Stomach (tissue), 9 donors: ENCODE data around the gene TMPRSS3. TPM values are rescaled to one million over a fixed set of nuclear protein-coding genes. Genes with fewer than 3 reads are reported as not detected.

ENCODE experiments used
- DNase-seq, 2 donors: peaks; one replicate each; pipeline versions ENCODE4 v3.0.0 to v3.0.0-alpha.2; 2013 to 2019
- H3K27ac ChIP-seq, 5 donors: fragments of 200-600 bp in 4 of 5; sonication (generic) in 4 of 5; one replicate each; pipeline ENCODE4 v1.5.1; 2013 to 2019; ENCODE audit warnings: mild to moderate bottlenecking in 1 of 5, moderate library complexity in 1 of 5
- H3K27me3 ChIP-seq, 3 donors: fragments of 200-600 bp; sonication (generic); one replicate each; pipeline ENCODE4 v1.5.1; 2017 to 2019; ENCODE audit warnings: mixed run types in 1 of 3
- H3K36me3 ChIP-seq, 4 donors: fragments of 200-600 bp; sonication (generic); 1 replicate in 3 of 4; 2 replicates in 1 of 4; pipeline ENCODE4 v1.5.1; 2016 to 2019
- H3K4me1 ChIP-seq, 4 donors: fragments of 200-600 bp; sonication (generic); one replicate each; pipeline ENCODE4 v1.5.1; 2016 to 2019
- H3K4me3 ChIP-seq, 4 donors: fragments of 200-600 bp; sonication (generic) in 3 of 4; one replicate each; pipeline ENCODE4 v1.5.1; 2016 to 2019; ENCODE audit warnings: mild to moderate bottlenecking in 1 of 4
- H3K9me3 ChIP-seq, 4 donors: fragments of 200-600 bp; sonication (generic); one replicate each; pipeline ENCODE4 v1.5.1; 2016 to 2019
- EP300 ChIP-seq: sonication (generic); formaldehyde crosslinking; IDR thresholded peaks from one replicate; pipeline ENCODE4 v1.6.1; 2017; ENCODE audit warnings: antibody characterized with exemption
- POLR2A ChIP-seq, 4 donors: fragments of 450-650 bp; IDR thresholded peaks; one replicate each; pipeline ENCODE4 v1.6.1; 2016; ENCODE audit warnings: antibody characterized with exemption in 4 of 4, control low read depth in 2 of 4, mild to moderate bottlenecking in 1 of 4, moderate library complexity in 1 of 4
- POLR2AphosphoS5 ChIP-seq, 3 donors: sonication (generic); formaldehyde crosslinking; IDR thresholded peaks; one replicate each; pipeline ENCODE4 v1.6.1; 2016; ENCODE audit warnings: antibody characterized with exemption in 3 of 3
- WGBS, 5 donors: extraction: QIAGEN DNeasy Blood & Tissue Kit in 3 of 5; methylation state at CpG; one replicate each; pipeline versions ENCODE4 v1.1.5 to v1.1.7; 2013 to 2018; 5-methylcytosine and 5-hydroxymethylcytosine counted together
- intact Hi-C: fragments of 100-400 bp; cut with DNase I; formaldehyde crosslinking; loops from one replicate; pipeline ENCODE4 v1.15.1; 2023; ENCODE audit warnings: low total_unique reads
- polyA plus RNA-seq, 3 donors: library from polyadenylated mRNA; stranded (reverse); fragments of 200-250 nt; gene quantifications; one replicate each; pipeline ENCODE4 v1.2.3, GENCODE V29; 2013
- total RNA-seq, 5 donors: library from RNA; depleted of rRNA; stranded (reverse); fragments of >200 nt; gene quantifications; one replicate each; pipeline versions ENCODE4 v1.1.0 to v1.2.3, GENCODE V29; 2014 to 2016
- TF ChIP-seq, protein P1 (sequence below), 7 experiments: fragments of 450-650 bp in 4 of 7; fragments of 200-600 bp in 3 of 7; sonication (generic) in 3 of 7; IDR thresholded peaks; one replicate each; pipeline ENCODE4 v1.5.1; 2016 to 2019; ENCODE audit warnings: antibody characterized with exemption in 7 of 7, control low read depth in 2 of 7, mild to moderate bottlenecking in 1 of 7
- donor health status: healthy with polysubstance abuse.
- donor health status: Bipolar disorder and iron deficiency.
- donor health status: healthy.

The TMPRSS3 gene
- total and polyA plus RNA-seq, 8 donors: 0.45 to 37.9 (median 3.9) TPM; not detected in 1

DNA sequence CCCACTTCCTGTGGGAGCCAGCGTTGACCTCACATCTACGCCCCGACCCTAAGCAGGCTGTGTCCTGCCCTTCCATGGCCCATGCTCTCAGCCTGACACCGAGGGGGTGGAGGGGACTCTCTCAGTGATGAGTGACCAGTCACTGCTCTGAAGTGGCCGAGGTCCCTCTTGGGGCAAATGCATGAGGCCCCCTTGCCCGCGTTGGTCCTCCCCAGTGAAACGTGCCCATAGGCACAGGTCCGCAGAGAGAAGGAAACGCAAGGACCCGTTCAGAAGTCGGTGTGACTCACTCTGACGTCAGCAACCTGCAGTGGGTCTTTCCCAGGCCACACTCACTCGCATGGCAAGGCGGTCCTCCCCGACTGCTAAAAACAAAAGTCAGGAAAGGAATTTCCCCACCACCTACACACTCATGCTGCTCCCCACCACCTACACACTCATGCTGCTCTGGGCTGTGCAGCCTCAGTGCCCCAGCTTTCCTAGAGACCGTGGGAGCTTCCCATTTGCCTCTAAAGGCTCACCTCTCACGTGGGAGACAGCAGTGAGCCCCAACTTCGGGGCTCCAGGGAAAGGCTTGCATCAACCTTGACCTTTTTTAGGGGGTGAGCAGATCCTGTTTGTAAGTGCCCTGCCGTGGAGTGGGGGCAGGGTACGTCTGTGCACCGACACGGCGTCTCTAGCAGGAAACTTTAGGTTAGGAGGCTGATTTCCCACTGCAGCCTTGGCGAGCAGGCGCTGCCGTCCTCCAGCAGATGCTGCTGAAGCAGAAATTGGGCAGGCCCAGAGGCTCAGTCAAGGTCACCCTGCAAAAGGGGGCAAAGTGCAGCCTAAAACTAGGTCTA, 19.3 kb upstream of the TMPRSS3 start:
- Histone ChIP-seq H3K4me3 (no peak overlapping the region), H3K36me3 (no peaks in the 10 kb centered on the region), H3K9me3 (no peaks in the 10 kb centered on the region), H3K27ac (peak overlapping the region in 1 of 5 donors; percentile 26), H3K27me3 (peaks cover 0 to 52% (median 0%) of the 10 kb centered on the region in 3 donors), H3K4me1 (peaks cover 0 to 7% (median 2%) of the 10 kb centered on the region in 4 donors)
- intact Hi-C loops: no loop called here
- 56 to 65% (median 65%) methylated on average over 24 to 27 of the region's 27 CpGs for WGBS, 5 donors
- TF ChIP-seq POLR2A (IDR thresholded peaks at IDR 0.05): no peak
- TF ChIP-seq, protein P1, sequence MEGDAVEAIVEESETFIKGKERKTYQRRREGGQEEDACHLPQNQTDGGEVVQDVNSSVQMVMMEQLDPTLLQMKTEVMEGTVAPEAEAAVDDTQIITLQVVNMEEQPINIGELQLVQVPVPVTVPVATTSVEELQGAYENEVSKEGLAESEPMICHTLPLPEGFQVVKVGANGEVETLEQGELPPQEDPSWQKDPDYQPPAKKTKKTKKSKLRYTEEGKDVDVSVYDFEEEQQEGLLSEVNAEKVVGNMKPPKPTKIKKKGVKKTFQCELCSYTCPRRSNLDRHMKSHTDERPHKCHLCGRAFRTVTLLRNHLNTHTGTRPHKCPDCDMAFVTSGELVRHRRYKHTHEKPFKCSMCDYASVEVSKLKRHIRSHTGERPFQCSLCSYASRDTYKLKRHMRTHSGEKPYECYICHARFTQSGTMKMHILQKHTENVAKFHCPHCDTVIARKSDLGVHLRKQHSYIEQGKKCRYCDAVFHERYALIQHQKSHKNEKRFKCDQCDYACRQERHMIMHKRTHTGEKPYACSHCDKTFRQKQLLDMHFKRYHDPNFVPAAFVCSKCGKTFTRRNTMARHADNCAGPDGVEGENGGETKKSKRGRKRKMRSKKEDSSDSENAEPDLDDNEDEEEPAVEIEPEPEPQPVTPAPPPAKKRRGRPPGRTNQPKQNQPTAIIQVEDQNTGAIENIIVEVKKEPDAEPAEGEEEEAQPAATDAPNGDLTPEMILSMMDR (IDR thresholded peaks at IDR 0.05): no peak
- TF ChIP-seq POLR2AphosphoS5 (IDR thresholded peaks at IDR 0.05): no peak
- no peak for TF ChIP-seq EP300
- peak; percentile 43 to 73 for DNase-seq

DNA sequence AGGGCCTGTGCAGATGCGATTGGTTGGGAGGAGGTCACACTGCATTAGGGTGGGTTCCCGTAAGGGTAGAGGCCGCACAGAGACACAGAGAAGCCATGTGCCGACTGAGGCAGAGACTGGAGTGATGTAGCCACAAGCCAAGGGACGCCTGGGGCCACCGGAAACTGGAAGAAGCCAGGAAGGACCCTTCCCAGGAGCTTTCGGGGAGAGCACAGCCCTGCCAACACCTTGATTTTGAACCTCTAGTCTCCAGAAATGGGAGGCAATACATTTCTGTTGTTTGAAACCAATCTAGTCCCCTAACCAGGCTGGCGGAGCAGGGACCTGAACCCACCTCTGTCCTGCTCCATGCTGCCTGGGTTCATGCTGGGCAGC, 18.7 kb upstream of the TMPRSS3 start:
- Histone ChIP-seq H3K27me3 (peaks cover 0 to 52% (median 0%) of the 10 kb centered on the region in 3 donors), H3K27ac (no peak overlapping the region), H3K4me3 (no peak overlapping the region), H3K4me1 (peaks cover 0 to 7% (median 2%) of the 10 kb centered on the region in 4 donors), H3K36me3 (no peaks in the 10 kb centered on the region), H3K9me3 (no peaks in the 10 kb centered on the region)
- intact Hi-C loops: no loop called here
- TF ChIP-seq POLR2A (IDR thresholded peaks at IDR 0.05): no peak
- TF ChIP-seq, protein P1 (IDR thresholded peaks at IDR 0.05): no peak
- no peak for TF ChIP-seq EP300
- no peak for TF ChIP-seq POLR2AphosphoS5 (IDR thresholded peaks at IDR 0.05)
- DNase-seq: no peak
- 89 to 95% (median 92%) methylated on average over 7 to 8 of the region's 8 CpGs for WGBS, 5 donors

DNA sequence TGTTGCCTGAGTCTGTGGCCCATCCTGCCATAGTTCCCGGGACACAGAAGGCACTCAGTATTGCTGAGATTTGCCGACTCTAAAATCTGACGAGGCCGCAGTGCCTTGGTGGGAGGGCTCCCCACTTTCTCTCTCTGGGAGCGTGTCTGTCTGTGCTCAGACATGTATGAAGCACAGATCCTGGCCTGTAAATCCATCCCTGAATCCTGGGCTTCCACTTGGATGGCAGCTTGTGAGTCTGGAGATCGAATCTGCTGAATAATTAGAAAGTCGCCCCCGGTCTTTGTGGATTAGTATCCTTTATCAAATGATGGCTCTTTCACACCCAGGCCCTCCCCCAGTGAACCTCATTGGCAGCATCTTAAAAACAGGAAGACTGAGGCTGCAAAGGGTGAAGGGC, 18.2 kb upstream of the TMPRSS3 start:
- Histone ChIP-seq H3K27me3 (peaks cover 0 to 52% (median 0%) of the 10 kb centered on the region in 3 donors), H3K4me1 (peaks cover 0 to 7% (median 2%) of the 10 kb centered on the region in 4 donors), H3K36me3 (no peaks in the 10 kb centered on the region), H3K4me3 (no peak overlapping the region), H3K27ac (no peak overlapping the region), H3K9me3 (no peaks in the 10 kb centered on the region)
- whole genome bisulfite sequencing, 5 donors: 89 to 96% (median 93%) methylated on average over 8 of the region's 8 CpGs
- DNase-seq: no peak
- no peak for TF ChIP-seq EP300
- TF ChIP-seq POLR2A (IDR thresholded peaks at IDR 0.05): no peak
- TF ChIP-seq, protein P1 (IDR thresholded peaks at IDR 0.05): no peak
- no peak for TF ChIP-seq POLR2AphosphoS5 (IDR thresholded peaks at IDR 0.05)
- intact Hi-C loops: no loop called here

DNA sequence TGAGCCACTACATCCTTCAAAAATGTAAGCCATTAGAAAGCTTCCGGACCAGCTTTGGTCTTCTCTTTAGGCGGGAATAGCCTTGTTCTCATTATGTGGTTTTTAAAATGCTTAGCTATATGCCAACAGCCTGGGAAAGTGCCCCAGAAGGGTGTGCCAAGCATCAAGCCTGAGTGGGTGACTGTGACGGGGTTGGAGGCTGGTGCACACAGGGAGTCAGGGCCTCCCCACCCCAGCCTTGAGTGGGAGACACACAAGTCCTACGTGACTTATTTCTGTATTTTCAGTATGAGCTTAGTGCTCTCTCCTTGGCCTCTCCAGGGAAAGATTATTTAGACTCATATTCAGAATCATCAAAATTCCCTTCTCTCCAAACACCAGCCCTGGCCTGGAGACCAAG, 17.6 kb upstream of the TMPRSS3 start:
- Histone ChIP-seq H3K4me1 (peaks cover 0 to 7% (median 2%) of the 10 kb centered on the region in 4 donors), H3K4me3 (no peak overlapping the region), H3K27ac (no peak overlapping the region), H3K27me3 (peaks cover 0 to 48% (median 0%) of the 10 kb centered on the region in 3 donors), H3K9me3 (no peaks in the 10 kb centered on the region), H3K36me3 (no peaks in the 10 kb centered on the region)
- intact Hi-C loops: no loop called here
- WGBS, 5 donors: 85 to 94% (median 91%) methylated on average over 4 of the region's 4 CpGs
- TF ChIP-seq EP300 (no peak), POLR2AphosphoS5 (IDR thresholded peaks at IDR 0.05) (no peak), POLR2A (IDR thresholded peaks at IDR 0.05) (no peak)
- TF ChIP-seq, protein P1 (IDR thresholded peaks at IDR 0.05): no peak
- DNase-seq: no peak
